Osteocyte (in vitro differentiated cells): ENCODE data around the gene HOXB4. TPM values are rescaled to one million over a fixed set of nuclear protein-coding genes. Genes with fewer than 3 reads are reported as not detected.

ENCODE experiments used
- DNase-seq: peaks from one replicate; pipeline ENCODE4 v3.0.0; 2021; ENCODE audit warnings: mixed read lengths; ENCODE audit not compliant: unreplicated experiment; ENCODE audit errors: extremely low spot score
- H3K27ac Mint-ChIP-seq: one replicate; pipeline ENCODE4 v1.8.0; 2021; ENCODE audit warnings: mild to moderate bottlenecking, mixed read lengths; ENCODE audit not compliant: unreplicated experiment
- H3K27me3 Mint-ChIP-seq: one replicate; pipeline ENCODE4 v1.8.0; 2021; ENCODE audit warnings: mixed read lengths; ENCODE audit not compliant: unreplicated experiment
- H3K36me3 Mint-ChIP-seq: one replicate; pipeline ENCODE4 v1.8.0; 2021; ENCODE audit warnings: mixed read lengths; ENCODE audit not compliant: unreplicated experiment
- H3K4me1 Mint-ChIP-seq: one replicate; pipeline ENCODE4 v1.8.0; 2021; ENCODE audit warnings: mixed read lengths; ENCODE audit not compliant: unreplicated experiment
- H3K4me3 Mint-ChIP-seq: one replicate; pipeline ENCODE4 v1.8.0; 2021; ENCODE audit warnings: mild to moderate bottlenecking, moderate library complexity, mixed read lengths; ENCODE audit not compliant: unreplicated experiment
- H3K9me3 Mint-ChIP-seq: one replicate; pipeline ENCODE4 v1.8.0; 2021; ENCODE audit warnings: mixed read lengths; ENCODE audit not compliant: unreplicated experiment
- total RNA-seq: library from RNA; stranded (reverse); gene quantifications from 2 replicates; pipeline ENCODE4 v1.2.1, GENCODE V29; 2021
- TF ChIP-seq, protein P1 (sequence below): fragments of 200-600 bp; sonication (generic); IDR thresholded peaks from 2 replicates; pipeline ENCODE4 v1.5.0; 2021; ENCODE audit warnings: antibody characterized with exemption, mild to moderate bottlenecking, moderate library complexity

Gene HOXB4
- total RNA-seq, 1 donor from 2014 or later: not detected

- Mint-ChIP-seq H3K9me3 (no peaks in the 10 kb centered on the region), H3K4me1 (peaks cover 32% of the 10 kb centered on the region), H3K36me3 (no peaks in the 10 kb centered on the region), H3K27ac (no peak overlapping the region), H3K4me3 (no peak overlapping the region), H3K27me3 (peaks cover 84% of the 10 kb centered on the region)
- TF ChIP-seq, protein P1, sequence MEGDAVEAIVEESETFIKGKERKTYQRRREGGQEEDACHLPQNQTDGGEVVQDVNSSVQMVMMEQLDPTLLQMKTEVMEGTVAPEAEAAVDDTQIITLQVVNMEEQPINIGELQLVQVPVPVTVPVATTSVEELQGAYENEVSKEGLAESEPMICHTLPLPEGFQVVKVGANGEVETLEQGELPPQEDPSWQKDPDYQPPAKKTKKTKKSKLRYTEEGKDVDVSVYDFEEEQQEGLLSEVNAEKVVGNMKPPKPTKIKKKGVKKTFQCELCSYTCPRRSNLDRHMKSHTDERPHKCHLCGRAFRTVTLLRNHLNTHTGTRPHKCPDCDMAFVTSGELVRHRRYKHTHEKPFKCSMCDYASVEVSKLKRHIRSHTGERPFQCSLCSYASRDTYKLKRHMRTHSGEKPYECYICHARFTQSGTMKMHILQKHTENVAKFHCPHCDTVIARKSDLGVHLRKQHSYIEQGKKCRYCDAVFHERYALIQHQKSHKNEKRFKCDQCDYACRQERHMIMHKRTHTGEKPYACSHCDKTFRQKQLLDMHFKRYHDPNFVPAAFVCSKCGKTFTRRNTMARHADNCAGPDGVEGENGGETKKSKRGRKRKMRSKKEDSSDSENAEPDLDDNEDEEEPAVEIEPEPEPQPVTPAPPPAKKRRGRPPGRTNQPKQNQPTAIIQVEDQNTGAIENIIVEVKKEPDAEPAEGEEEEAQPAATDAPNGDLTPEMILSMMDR: no peak
- DNase-seq: no peak
These were observed 35.9 kb upstream of the HOXB4 start for GRCh38 chr17:48613862-48614694.

DNA sequence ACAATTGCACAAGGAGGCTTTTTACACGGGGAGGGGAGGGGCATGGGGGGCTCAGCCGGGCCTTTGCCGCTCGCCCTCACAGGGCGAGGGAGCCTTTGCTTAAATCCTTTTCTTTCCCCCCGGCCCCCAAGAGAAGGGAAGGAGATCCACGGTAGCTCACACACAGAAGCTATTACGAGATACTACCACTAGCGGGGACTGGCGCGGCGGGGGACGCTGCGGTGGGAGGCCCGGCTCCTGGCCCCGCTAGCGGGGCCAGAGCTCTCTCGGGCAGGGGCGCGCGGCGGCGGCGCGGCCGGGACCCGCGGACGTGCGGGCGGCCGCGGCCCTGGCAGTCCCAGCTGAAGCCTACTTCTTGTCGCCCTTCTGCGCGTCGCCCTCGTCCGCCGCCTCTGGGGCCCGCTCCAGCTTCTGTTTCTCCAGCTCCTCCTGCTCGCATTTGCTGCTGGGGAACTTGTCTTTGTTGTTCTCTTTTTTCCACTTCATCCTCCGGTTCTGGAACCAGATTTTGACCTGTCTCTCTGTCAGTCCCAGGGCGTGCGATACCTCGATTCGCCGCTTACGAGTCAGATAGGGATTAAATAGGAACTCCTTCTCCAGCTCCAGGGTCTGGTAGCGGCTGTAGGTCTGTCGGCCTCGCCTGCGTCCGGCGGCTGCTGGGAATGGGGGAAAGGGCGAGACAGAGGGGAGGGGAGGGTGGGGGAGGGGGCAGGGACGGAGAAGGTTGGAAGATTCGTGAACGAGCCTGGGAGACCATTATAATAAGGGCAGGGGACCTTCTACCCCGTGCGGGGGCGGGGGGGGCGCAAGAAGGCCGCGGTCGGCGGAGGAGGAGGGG lies 34.9 kb upstream of the HOXB4 start:
- Mint-ChIP-seq H3K9me3 (no peaks in the 10 kb centered on the region), H3K36me3 (no peaks in the 10 kb centered on the region), H3K4me3 (peak overlapping the region; percentile 65), H3K27ac (no peak overlapping the region), H3K4me1 (peaks cover 25% of the 10 kb centered on the region), H3K27me3 (peaks cover 82% of the 10 kb centered on the region)
- TF ChIP-seq, protein P1: peak; percentile 31
- DNase-seq: no peak

- Mint-ChIP-seq H3K27ac (no peak overlapping the region), H3K27me3 (peaks cover 84% of the 10 kb centered on the region), H3K4me3 (peak overlapping the region; percentile 46)
These were observed 34.3 kb upstream of the HOXB4 start for GRCh38 chr17:48612456-48612853.

GRCh38 chr17:48611681-48612455 lies 33.7 kb upstream of the HOXB4 start:
- DNase-seq: no peak
- no peaks in the 10 kb centered on the region for H3K36me3 Mint-ChIP-seq
- H3K27me3 Mint-ChIP-seq: peaks cover 84% of the 10 kb centered on the region
- no peak overlapping the region for H3K4me3 Mint-ChIP-seq
- TF ChIP-seq, protein P1: no peak
- peaks cover 20% of the 10 kb centered on the region for H3K4me1 Mint-ChIP-seq
- H3K27ac Mint-ChIP-seq: no peak overlapping the region
- H3K9me3 Mint-ChIP-seq: no peaks in the 10 kb centered on the region

More at GRCh38 chr17:48612456-48612853, 34.3 kb upstream of the HOXB4 start:
- no peaks in the 10 kb centered on the region for H3K9me3 Mint-ChIP-seq
- H3K36me3 Mint-ChIP-seq: no peaks in the 10 kb centered on the region
- peaks cover 24% of the 10 kb centered on the region for H3K4me1 Mint-ChIP-seq
- no peak for DNase-seq
- TF ChIP-seq, protein P1: no peak
